GM18519 (cell line): ENCODE data around the gene EMILIN3.

Experiments
- ATAC-seq: cut with Tn5 transposase; IDR thresholded peaks from one replicate; pipeline ENCODE4 v1.9.1; 2021; ENCODE audit warnings: mild to moderate bottlenecking, moderate library complexity; ENCODE audit not compliant: unreplicated experiment, low FRiP score

The EMILIN3 gene

DNA sequence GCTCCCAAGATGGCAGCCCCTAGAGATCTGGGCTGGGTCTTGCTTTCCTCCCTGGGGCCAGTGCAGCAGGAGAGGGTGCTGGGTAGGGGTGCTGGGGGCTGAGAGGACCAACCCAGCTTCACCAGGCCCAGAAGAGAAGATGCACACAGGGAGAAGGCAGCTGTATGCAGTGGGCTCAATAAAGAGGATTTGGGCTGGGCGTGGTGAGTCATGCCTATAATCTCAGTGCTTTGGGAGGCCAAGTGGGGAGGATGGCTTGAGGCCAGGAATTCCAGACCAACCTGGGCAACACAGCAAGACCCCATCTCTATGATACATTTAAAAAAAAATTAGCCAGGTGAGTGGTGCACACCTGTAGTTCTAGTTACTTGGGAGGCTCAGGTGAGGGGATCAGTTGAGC, 25.7 kb upstream of the EMILIN3 start:
- no peak for ATAC-seq

DNA sequence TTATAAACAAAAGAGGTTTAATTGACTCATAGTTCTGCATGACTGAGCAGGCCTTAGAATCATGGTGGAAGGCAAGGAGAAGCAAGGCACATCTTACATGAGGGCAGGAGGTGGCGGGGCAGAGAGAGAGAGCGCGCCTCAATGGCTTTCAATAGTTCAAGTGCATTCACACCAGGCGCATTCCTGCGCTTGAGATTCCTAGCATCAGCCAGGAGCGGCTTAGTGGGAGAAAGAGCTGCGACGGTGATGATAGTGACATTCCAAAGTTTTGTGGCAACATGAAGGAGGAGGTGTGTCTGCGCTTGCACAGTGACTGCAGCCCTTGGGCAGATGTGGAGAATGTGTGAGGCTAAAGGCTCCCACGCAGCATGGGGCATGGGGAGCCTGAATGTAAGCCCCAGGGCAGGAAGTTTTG, 25.0 kb upstream of the EMILIN3 start:
- ATAC-seq: no peak

DNA sequence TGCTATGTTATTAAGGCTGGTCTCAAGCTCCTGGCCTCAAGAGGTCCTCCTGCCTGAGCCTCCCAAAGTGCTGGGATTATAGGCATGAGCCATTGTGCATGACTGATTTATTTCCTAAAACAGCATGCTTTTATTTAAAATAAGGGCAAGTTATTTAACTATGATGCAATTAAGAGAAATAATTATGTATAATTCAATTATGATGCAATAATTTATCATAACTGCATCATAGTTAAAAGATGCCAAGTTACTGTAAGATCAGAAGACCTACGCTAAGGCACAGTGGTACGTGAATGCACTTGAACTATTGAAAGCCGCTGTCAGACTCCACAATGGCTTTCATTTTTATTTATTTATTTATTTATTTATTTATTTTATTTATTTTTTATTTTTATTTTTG, 24.3 kb upstream of the EMILIN3 start:
- no peak for ATAC-seq

DNA sequence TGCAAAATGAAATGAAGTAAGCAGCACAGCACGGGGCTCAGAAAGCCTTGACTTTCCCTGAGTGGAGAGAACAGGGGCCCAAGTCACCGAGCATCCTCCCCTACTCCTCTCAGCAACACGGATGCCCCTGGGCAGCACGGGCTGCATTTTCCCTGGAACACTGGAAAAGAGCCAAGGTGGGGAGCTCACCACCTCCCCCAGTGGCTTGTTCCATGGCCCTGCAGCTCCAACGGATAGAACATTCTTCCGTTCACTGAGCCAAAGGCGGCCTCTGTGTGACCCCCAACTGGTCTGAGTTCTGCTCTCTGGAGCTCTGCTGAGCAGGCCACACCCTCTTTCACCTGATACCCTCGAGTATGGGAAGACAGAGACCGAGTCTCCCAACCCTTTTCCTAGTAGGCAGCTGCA, 20.8 kb upstream of the EMILIN3 start:
- no peak for ATAC-seq

DNA sequence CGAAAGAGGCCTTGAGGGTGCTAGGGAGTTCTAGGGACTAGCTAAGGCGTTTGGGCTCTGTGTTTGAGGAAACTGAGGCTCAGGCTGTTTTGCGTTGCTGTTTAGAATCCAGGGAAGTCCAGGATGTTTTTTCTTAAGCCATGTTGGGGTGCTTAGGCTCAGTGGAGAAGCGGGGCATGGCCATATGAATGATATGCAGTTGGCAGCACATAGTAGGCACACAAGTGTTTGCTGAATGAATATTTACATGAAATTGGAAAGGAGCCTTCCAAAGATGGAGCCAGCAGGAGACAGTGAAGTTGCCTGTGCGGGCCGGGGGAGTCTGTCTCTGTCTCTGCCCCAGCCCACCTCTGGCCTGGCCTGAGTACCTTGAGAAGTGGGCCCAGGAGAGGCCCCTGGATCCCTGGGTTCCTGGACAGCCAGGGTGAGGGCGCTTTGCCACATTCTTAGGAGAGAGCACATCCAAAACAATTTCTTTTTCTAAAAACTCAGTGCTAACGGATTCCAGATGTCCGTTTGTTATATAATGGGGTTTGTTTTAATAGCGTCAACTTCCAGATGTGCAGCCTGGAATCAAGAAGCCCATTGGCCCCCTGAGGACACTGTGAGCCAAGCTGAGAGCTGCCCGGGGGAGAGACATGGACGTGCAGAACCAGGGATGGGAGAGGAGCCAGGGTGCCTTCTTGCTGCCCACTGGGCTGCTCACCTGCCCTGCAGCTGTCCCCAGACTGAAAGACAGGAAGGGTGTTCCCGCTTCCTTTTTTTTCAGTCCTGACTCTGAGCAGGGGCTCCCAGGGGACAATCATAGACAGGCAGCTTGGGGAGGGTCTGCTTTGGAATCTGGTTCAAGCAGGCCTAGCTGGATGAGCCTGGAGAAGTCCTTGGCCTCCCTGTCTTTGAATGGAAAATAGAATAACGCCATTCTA, 20.1 kb upstream of the EMILIN3 start:
- ATAC-seq: no peak

DNA sequence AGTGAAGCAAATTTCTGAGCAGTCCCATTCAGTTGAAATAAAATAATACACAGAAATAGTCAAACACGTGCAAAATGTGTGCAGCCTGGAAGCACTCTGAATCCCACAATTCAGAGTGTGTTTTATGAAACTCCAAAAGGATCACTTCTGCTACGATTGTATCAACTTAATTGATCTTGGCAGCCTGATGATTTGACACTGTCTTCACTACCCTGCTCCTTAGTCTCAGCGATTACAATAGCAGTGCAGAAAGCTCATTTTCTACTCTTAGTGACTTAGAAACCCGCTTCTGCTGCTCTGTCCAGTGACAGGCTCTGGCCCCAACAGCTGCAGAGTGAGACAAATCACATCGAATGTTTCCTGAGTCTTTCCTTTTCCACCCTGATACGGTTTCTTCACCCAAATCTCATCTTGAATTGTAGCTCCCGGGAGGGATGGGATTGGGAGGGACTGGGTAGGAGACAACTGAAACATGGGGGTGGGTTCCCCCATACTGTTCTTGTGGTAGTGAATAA, 16.2 kb upstream of the EMILIN3 start:
- ATAC-seq: no peak

DNA sequence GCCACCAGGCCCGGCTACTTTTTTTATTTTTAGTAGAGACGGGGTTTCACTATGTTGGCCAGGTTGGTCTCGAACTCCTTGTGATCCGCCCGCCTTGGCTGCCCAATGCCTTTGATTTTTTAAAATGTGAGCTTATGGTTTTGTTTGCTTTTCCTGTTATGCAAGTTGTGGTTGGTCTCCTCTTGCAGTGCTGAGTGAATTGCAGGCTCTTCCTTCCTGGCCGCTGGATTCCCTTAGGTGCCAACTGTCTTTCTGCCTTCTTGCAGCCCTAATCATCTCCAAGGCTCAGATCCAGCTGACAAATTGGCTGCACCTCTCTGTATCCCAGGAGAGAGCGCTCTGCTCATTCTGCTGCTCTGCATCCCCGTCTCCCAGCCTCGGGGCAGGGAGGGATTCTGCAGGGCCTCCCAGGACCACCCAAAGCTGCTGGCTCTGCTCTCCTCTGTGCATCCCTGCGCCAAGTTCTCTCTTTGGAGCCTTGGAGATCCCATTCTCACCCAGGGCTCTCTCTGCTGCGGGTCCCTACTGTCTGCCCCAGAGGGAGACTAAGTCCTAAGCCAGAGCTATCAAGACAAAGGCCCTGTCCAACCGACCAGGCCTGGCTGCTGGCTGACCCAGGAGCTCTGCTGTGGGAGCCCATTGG, 14.1 kb upstream of the EMILIN3 start:
- ATAC-seq: no peak

DNA sequence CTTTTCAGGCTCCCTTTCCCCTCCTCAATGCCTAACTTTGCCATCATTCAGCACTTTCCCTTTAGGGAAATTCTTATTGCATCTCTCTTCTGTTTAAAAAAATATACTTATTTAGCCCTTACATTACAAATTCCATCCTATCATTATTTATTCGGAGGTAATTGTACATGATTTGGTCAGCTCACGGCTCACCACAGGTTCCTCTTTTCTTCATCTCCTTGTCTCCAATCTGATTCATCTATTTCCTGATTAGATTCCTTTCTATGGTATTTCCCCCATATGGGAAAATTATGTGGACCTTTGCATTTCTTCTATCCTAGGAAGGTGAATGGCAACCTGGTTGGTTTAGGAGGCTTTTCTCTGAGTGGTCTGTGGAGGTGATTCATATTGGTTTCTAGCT, 12.9 kb upstream of the EMILIN3 start:
- no peak for ATAC-seq

DNA sequence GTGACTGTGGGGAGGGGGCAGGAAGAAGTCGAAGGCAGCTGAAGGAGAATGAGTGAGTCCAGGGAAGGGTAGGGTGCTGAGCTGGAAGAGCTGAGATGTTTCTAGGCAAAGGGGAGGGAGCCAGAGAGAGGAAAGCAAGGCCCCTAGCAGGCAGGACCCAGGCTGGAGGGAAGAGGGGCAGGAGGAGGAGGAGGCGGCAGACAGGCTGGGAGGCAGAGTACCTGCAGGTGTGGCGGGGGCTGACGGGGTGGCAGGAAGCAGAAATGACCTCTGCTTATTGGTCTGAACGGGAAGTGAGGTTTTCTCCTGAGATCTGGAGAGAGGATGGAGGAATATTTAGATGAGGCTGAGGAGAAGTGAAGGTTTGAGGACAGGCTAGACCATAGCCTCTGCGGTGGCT, 10.7 kb upstream of the EMILIN3 start:
- no peak for ATAC-seq

DNA sequence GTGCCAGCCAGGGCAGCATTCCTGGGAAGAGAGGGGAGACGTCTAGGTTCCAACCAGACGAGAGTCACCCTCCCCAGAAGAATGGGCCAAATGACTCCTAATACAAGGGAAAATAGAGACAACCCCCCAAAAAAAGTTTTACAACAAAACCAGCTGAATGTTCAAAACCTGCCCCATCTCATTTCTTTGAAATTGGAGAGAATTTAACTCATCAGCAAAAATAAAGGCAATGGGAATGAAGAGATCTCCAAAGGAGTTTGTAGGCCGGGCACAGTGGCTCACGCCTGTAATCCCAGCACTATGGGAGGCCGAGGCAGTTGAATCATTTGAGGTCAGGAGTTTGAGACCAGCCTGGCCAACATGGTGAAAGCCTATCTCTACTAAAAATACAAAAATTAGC, 9.7 kb upstream of the EMILIN3 start:
- ATAC-seq: no peak

DNA sequence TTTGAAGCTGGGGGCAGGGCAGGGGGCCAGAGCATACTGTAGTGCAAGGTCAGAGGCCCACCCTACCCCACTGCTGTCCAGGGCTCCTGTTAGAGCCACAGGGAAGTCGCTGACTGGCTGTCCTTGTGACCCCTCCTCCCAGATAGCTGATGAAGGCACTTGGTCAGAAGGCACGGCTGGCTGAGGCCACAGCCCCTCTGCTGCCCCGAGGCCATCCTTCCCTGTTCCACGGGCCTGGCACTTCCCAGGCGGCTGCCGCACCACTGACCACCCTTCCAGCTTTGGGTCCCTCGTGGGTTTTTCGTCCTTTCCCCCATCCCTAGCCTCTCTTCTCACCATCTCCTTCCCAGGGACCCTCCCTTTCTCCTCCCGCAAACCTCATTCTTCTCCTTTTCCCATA, 9.2 kb upstream of the EMILIN3 start:
- no peak for ATAC-seq

DNA sequence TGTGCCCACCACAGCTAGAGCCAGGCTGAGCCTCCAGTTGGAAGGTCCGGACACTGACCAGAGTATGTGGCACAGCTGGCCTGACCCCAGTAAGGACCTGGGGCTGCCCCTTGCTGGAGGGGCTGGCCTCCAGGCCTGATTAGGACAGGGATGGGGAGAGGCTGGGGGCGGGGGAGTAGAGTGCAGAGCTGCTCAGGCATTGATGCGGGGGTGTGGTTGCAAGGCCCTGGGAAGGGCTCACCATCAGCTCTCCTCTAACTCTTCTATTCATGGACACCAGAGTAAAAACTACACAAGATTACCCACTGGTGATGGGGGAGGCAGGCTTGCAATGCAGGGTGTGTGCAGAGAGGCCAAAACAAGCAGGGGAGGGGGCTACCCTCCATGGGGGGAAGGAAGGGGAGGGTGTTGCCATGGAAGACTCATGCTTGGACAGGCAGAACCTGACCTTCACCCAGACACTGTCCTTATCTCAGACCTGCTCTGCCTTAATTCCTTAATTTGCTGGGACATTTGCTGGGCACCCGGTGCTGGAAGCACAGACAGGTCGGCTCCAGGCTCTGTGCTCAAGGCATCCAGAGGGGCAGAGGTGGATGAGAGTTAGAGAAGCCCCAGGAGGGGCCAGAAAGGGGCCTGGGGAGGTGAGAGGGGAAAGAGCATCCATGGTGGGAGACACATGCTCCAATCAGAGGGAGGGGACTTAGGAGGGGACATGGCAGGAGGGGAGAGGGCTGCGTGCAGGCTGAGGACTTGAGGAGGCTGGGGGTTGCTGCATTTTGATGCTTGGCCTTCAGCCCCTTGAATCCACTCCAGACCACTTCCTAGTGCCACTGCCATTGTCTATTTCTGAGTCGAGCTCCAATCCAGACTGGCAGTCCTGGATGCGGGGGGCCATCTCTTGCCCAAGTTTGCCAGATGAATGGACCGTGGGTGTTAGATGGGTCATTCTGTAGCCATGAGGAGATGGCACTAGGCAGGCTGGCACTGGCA, 7.6 kb upstream of the EMILIN3 start:
- ATAC-seq: no peak

DNA sequence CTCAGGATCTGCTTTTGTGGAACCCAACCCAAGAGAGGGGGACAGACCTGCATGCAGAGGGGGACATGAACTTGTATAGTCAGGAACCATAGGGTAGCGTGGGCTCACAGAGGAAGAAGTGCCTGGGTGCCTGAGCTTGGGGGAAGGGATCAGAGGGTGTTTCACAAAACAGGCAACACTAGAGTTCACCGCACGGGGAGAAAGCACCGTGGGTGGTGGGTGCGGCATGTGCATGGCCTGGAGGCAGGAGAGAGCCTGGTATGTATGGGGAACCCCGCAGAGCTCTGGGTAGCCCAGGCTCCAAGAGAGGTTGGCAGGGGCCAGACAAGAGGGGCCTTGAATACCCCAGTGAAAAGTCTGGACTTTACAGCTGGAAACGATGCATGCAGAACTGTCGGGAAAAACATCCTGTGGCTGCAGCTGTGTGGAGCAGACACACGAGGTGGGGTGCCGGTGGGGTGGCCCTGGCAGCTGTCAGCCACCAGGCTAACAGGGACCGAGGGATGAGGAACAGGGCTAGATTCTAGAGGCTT, 6.7 kb upstream of the EMILIN3 start:
- no peak for ATAC-seq

DNA sequence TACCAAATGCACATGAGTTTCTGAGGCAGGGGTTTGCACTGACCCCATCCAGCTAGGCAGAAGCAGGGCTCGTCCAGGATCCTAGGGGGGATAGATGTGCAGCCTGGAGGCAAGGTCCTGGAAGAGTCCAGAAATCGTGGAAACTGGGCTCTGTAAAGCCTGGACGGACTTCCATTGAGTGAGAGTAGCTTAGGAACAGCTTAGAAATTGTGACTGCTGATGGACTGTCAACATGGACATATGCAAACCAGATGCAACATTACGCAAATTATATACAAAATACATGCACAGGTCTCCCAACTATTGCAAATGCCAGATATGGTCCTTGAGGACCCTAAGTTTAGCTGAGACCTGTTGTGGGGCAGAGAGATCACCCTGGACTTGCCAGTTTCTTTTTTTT, 4.8 kb upstream of the EMILIN3 start:
- no peak for ATAC-seq

DNA sequence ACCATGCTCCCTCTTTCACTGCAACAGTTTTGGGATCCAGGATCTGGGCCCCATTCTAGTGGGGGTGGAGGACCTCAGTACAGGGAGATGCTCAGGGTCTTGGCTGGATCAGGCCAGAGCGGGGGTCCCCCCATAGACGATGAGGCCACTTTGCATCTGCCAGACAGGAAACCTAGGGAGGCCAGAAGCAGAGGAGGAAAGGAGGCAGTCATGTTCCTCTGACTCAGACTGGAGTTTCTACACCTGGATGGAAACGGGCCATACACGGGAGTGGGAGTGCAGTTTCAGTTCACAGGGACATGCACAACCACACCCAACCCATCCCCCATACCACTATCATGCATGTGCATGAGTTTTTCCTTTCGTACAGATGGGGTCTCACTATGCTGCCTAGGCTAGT, 3.6 kb upstream of the EMILIN3 start:
- ATAC-seq: no peak

DNA sequence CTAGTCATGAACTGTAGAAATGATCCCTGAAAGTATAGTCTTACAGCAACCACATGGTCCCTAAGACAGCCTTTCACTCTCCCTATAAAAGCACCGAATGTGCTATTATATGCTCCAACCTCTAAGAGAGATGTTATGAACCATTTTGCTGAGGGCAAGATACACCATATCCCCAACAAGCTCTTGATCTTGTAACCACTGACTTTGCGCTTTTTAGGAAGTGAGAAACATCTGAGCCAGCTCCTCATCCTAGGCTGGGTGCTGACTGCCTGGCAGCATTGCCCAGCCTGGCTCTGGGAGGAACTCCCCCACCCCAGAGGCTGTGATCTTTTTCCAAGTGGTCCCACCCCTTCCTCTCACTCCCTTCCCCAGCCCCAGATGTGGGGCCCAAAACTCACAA, 3.1 kb upstream of the EMILIN3 start:
- ATAC-seq: no peak

DNA sequence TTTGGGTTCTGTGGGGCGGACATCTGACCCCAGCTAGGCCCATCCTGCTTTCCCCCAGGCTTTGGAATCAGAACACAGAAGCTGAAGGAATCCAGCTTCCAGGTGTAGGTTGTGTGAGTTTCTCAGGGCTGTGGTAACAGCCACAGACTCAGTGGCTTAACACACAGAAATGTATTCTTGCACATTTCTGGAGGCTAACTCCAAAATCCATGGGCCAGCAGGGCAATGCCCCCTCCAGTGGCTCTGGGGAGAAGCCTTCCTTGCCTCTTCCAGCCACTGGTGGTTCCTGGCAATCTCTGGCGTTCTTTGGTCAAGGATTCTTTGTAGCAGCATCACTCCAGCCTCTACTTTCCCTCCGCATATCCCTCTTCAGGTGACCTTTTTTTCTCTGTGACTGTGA, 1.3 kb upstream of the EMILIN3 start:
- ATAC-seq: no peak

DNA sequence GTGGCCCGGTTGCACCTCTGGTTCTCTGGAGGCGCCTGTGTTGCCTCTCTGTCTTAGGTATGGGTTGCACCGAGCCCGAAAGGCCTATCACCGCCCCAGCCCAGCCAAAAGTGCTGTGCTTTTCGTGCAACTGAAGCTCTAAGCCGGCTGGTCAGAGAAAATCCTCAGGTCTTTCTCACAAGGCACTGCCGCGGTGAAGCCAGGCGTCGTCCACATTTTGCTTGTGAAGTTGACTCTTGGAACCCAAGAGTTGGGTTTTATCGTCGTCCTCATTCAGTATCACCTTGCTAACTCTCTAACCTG, 726 bp upstream of the EMILIN3 start:
- ATAC-seq: no peak

DNA sequence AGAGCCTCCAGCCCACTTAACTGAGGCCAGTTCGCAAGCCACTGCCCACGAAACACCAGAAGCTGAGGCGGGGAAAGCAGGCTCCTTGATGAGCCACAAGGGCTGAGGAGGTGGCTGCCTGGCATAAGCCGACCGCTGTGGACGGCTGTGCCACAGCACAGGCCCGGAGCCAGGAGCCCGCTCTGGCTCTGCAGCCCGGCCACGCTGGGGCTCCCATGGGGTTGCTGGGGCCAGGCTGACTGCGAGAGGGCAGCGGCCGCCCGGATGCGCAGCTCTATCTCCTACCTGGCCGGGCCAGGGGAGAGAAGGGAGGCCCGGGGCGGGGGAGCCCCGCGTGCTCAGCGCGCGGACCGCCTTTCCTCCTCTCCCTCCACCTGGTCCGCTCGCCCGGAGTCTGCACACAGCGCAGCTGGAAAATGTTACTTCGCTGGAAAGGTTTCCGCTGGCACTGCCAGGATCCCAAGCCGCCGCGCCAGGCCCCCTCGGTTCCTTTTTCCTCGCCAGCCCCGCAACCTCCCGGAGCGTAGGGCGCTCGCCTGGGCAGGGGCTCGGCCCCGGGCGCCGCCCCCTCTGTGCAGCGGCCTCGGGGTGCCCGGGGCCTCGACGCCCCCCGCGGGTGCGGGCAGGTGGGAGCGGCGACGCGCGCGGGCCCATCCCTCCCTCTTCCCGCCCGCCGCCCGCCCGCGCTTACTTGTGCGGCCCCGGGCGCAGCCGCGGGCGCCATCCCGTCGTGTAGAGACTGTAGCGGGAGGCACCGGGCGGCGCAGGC, 657 bp downstream of the EMILIN3 start:
- ATAC-seq: no peak
